Gastroesophageal sphincter (tissue), 3 donors: Measurements from ENCODE around the gene CFAP100.

Source experiments
- EP300 ChIP-seq: sonication (generic); formaldehyde crosslinking; IDR thresholded peaks from one replicate; pipeline ENCODE4 v1.6.1; 2017; ENCODE audit warnings: antibody characterized with exemption, mild to moderate bottlenecking
- POLR2A ChIP-seq, 2 donors: fragments of 450-650 bp; IDR thresholded peaks; one replicate each; pipeline ENCODE4 v1.6.1; 2017; ENCODE audit warnings: antibody characterized with exemption in 2 of 2, mild to moderate bottlenecking in 2 of 2, moderate library complexity in 1 of 2
- TF ChIP-seq, protein P1 (sequence below), 4 experiments: fragments of 200-600 bp in 2 of 4; fragments of 450-650 bp in 2 of 4; sonication (generic) in 1 of 4; IDR thresholded peaks; one replicate each; pipeline ENCODE4 v1.5.1; 2017 to 2019; ENCODE audit warnings: antibody characterized with exemption in 4 of 4, mild to moderate bottlenecking in 2 of 4, moderate library complexity in 2 of 4

DNA sequence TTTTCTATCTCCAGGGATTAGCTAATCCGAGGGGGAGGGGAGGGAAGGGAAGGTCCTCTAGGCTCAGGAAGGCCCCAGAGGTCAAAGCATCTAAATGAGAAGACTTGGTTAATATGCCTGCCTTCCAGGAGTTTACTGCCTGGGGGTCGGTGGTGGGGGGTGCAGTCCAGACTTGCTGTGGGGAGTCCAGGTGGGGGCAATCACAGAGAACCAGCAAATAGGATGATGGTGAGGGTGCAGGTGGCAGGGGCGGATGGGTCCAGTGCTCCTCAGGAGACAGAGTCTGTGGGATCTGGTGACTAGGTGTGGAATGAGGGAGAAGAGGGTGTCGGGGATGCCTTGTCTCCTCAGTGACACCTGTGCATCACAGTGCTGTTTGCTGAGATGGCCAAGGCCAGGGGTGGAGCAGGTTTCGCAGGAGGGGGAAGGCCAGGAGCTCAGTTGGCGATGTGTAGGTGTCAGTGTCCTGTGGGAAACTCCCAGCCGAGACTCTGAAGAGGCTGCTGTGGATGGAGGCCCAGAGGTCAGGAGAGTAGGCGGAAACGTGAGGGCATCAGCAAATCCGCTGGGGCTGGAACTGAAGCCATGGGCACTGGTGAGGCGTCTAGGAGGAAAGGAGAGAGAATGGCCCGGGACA lies 8.1 kb downstream of the CFAP100 start:
- TF ChIP-seq POLR2A (IDR thresholded peaks at IDR 0.05) (no peak), EP300 (no peak)
- TF ChIP-seq, protein P1, sequence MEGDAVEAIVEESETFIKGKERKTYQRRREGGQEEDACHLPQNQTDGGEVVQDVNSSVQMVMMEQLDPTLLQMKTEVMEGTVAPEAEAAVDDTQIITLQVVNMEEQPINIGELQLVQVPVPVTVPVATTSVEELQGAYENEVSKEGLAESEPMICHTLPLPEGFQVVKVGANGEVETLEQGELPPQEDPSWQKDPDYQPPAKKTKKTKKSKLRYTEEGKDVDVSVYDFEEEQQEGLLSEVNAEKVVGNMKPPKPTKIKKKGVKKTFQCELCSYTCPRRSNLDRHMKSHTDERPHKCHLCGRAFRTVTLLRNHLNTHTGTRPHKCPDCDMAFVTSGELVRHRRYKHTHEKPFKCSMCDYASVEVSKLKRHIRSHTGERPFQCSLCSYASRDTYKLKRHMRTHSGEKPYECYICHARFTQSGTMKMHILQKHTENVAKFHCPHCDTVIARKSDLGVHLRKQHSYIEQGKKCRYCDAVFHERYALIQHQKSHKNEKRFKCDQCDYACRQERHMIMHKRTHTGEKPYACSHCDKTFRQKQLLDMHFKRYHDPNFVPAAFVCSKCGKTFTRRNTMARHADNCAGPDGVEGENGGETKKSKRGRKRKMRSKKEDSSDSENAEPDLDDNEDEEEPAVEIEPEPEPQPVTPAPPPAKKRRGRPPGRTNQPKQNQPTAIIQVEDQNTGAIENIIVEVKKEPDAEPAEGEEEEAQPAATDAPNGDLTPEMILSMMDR (IDR thresholded peaks at IDR 0.05), result no peak
